Panc1 (cell line): ENCODE results near the gene RTF1. TPM values are rescaled to one million over a fixed set of nuclear protein-coding genes. Genes with fewer than 3 reads are reported as not detected.

Experiments
- ATAC-seq: fragments of 200-7000 bp; cut with Tn5 transposase; 2 replicates; pipeline ENCODE4 v1.9.1; 2020; ENCODE audit warnings: mild to moderate bottlenecking, moderate library complexity
- BruUV-seq: library from RNA; stranded (reverse); fragments of 400-500 nt; replicated peaks from 2 replicates; lab custom pipeline; 2021; lab: Mats Ljungman, UMichigan
- CTCF ChIA-PET: fragments of 300-600 bp; sonication (Branson Sonifier 250); formaldehyde crosslinking; loops from one replicate; lab custom pipeline; 2022; ENCODE audit warnings: antibody characterized with exemption; lab: Charles Lee
- POLR2A ChIA-PET: fragments of 300-600 bp; sonication (Branson Sonifier 250); formaldehyde crosslinking; loops from one replicate; lab custom pipeline; 2022; ENCODE audit warnings: antibody characterized with exemption; lab: Charles Lee
- DNase-seq: peaks from one replicate; pipeline ENCODE4 v3.0.0-alpha.2; 2010; ENCODE audit warnings: low read depth, low spot score
- H3K27ac ChIP-seq: 2 replicates; pipeline ENCODE4 v1.5.1; 2011; ENCODE audit warnings: mild to moderate bottlenecking, low read length, inconsistent platforms
- H3K27me3 ChIP-seq: fragments of 200-500 bp; sonication (Bioruptor generic); 2 replicates; pipeline ENCODE4 v1.6.0; 2014; ENCODE audit warnings: low read length, inconsistent platforms; ENCODE audit not compliant: control insufficient read depth, insufficient read depth
- H3K36me3 ChIP-seq: fragments of 200-500 bp; sonication (Bioruptor generic); 2 replicates; pipeline ENCODE4 v1.5.1; 2014; ENCODE audit warnings: inconsistent platforms, mild to moderate bottlenecking, low read length, moderate library complexity; ENCODE audit not compliant: control insufficient read depth, insufficient read depth
- H3K4me1 ChIP-seq: 2 replicates; pipeline ENCODE4 v1.5.1; 2011; ENCODE audit warnings: inconsistent platforms, mild to moderate bottlenecking, low read length, moderate library complexity; ENCODE audit not compliant: control insufficient read depth, insufficient read depth
- H3K4me3 ChIP-seq, 2 experiments: 2 replicates each; pipeline ENCODE4 v1.5.1; 2011 to 2012; ENCODE audit warnings: low read depth in 2 of 2, low read length in 2 of 2, mild to moderate bottlenecking in 2 of 2, inconsistent platforms in 1 of 2, moderate library complexity in 1 of 2
- H3K9me3 ChIP-seq: fragments of 200-500 bp; sonication (Bioruptor generic); 2 replicates; pipeline ENCODE4 v1.5.1; 2014; ENCODE audit warnings: low read depth, mild to moderate bottlenecking, inconsistent platforms, low read length, moderate library complexity; ENCODE audit not compliant: control insufficient read depth, insufficient read depth
- POLR2AphosphoS5 ChIP-seq: IDR thresholded peaks from 2 replicates; pipeline ENCODE4 v1.6.1; 2012; ENCODE audit warnings: mild to moderate bottlenecking, low read depth, low read length, moderate library complexity
- SIN3A ChIP-seq: IDR thresholded peaks from 2 replicates; pipeline ENCODE4 v1.6.1; 2012; ENCODE audit warnings: low read depth, mild to moderate bottlenecking, low read length, moderate library complexity, borderline replicate concordance; ENCODE audit not compliant: insufficient read depth
- TCF7L2 ChIP-seq: IDR thresholded peaks from 2 replicates; pipeline ENCODE4 v1.6.1; 2011; ENCODE audit warnings: mild to moderate bottlenecking, low read depth, low read length, inconsistent platforms
- in situ Hi-C: cut with HindIII; loops from 2 replicates; pipeline ENCODE4 v1.10.0; 2016; ENCODE audit warnings: low sequenced_read_pairs, low pct_unique_long_range_greater_than_20kb
- intact Hi-C: fragments of 100-400 bp; cut with micrococcal nuclease; formaldehyde crosslinking; loops from one replicate; pipeline ENCODE4 v1.10.0; 2022; ENCODE audit not compliant: unreplicated experiment
- total RNA-seq: library from RNA; stranded (reverse); gene quantifications from one replicate; pipeline ENCODE4 v1.2.1, GENCODE V29; 2021; ENCODE audit not compliant: unreplicated experiment
- TF ChIP-seq, protein P1 (sequence below), 2 experiments: IDR thresholded peaks; 2 replicates each; pipeline ENCODE4 v1.6.1; 2011 to 2012; ENCODE audit warnings: low read depth in 2 of 2, control low read depth in 1 of 2, low read length in 1 of 2, mild to moderate bottlenecking in 1 of 2, moderate library complexity in 1 of 2; ENCODE audit not compliant: insufficient read depth in 1 of 2
- TF ChIP-seq, protein P2 (sequence below): fragments of 450-650 bp; IDR thresholded peaks from 2 replicates; pipeline ENCODE4 v1.5.1; 2017; ENCODE audit warnings: mild to moderate bottlenecking

RTF1 gene
- total RNA-seq, 1 experiment from 2014 or later = 43.5 TPM

DNA sequence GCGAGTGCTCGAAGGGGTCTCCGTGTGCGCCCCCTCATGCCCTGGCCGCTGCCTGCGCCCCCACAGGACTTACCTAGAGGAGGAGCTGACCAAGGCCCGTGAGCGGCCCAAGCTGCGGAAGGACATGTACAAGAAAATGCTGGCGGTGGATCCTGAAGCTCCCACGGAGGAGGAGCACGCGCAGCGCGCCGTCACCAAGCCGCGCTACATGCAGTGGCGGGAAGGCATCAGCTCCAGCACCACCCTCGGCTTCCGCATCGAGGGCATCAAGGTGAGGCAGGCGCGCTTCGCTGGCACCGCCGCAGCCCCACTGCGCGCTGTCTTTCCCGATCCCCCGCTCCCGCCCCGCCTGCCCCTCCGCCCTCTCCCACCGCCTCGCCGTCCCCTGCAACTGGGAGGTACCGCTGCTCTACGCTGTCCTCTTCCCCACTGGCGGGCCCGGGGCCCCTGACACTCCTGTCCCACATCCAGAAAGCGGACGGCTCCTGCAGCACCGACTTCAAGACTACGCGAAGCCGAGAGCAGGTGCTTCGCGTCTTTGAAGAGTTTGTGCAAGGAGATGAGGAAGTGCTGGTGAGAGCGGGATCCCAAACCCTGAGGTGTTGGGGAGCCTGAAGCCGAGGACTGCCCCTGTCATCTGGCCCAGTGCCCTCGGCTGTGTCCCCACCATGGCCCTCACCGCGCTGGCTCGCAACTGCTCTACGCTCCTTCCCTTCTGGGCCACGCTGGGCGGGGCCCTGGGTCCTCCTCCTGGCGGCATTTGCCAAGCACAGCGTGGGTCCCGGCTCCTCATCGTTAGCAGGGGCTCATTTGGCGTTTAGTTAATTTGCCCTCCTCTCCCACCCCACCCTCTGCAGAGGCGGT, 85.3 kb downstream of the RTF1 start:
- Histone ChIP-seq H3K27me3 (no peaks in the 10 kb centered on the region), H3K4me1 (no peaks in the 10 kb centered on the region), H3K4me3 (no peak overlapping the region), H3K9me3 (no peaks in the 10 kb centered on the region), H3K36me3 (no peaks in the 10 kb centered on the region), H3K27ac (no peak overlapping the region)
- no TSS peak for BruUV-seq
- no peak for ATAC-seq
- TF ChIP-seq SIN3A (no peak), POLR2AphosphoS5 (no peak), TCF7L2 (no peak)
- TF ChIP-seq, protein P1, sequence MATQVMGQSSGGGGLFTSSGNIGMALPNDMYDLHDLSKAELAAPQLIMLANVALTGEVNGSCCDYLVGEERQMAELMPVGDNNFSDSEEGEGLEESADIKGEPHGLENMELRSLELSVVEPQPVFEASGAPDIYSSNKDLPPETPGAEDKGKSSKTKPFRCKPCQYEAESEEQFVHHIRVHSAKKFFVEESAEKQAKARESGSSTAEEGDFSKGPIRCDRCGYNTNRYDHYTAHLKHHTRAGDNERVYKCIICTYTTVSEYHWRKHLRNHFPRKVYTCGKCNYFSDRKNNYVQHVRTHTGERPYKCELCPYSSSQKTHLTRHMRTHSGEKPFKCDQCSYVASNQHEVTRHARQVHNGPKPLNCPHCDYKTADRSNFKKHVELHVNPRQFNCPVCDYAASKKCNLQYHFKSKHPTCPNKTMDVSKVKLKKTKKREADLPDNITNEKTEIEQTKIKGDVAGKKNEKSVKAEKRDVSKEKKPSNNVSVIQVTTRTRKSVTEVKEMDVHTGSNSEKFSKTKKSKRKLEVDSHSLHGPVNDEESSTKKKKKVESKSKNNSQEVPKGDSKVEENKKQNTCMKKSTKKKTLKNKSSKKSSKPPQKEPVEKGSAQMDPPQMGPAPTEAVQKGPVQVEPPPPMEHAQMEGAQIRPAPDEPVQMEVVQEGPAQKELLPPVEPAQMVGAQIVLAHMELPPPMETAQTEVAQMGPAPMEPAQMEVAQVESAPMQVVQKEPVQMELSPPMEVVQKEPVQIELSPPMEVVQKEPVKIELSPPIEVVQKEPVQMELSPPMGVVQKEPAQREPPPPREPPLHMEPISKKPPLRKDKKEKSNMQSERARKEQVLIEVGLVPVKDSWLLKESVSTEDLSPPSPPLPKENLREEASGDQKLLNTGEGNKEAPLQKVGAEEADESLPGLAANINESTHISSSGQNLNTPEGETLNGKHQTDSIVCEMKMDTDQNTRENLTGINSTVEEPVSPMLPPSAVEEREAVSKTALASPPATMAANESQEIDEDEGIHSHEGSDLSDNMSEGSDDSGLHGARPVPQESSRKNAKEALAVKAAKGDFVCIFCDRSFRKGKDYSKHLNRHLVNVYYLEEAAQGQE (IDR thresholded peaks at IDR 0.05; ENCODE audit: insufficient read depth in 1 of 2, low read depth in 2 of 2, low read length in 1 of 2) = no peak
- TF ChIP-seq, protein P2, sequence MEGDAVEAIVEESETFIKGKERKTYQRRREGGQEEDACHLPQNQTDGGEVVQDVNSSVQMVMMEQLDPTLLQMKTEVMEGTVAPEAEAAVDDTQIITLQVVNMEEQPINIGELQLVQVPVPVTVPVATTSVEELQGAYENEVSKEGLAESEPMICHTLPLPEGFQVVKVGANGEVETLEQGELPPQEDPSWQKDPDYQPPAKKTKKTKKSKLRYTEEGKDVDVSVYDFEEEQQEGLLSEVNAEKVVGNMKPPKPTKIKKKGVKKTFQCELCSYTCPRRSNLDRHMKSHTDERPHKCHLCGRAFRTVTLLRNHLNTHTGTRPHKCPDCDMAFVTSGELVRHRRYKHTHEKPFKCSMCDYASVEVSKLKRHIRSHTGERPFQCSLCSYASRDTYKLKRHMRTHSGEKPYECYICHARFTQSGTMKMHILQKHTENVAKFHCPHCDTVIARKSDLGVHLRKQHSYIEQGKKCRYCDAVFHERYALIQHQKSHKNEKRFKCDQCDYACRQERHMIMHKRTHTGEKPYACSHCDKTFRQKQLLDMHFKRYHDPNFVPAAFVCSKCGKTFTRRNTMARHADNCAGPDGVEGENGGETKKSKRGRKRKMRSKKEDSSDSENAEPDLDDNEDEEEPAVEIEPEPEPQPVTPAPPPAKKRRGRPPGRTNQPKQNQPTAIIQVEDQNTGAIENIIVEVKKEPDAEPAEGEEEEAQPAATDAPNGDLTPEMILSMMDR = no peak
- ChIA-PET CTCF (no interaction called here), POLR2A (interaction anchor here (0.6 kb wide), 1 partner anchor 12 kb away, joined by 5 read pairs; no protein-coding TSS in a partner anchor)
- intact Hi-C loops (no loop called here), in situ Hi-C loops (no loop called here)
- no peak for DNase-seq

DNA sequence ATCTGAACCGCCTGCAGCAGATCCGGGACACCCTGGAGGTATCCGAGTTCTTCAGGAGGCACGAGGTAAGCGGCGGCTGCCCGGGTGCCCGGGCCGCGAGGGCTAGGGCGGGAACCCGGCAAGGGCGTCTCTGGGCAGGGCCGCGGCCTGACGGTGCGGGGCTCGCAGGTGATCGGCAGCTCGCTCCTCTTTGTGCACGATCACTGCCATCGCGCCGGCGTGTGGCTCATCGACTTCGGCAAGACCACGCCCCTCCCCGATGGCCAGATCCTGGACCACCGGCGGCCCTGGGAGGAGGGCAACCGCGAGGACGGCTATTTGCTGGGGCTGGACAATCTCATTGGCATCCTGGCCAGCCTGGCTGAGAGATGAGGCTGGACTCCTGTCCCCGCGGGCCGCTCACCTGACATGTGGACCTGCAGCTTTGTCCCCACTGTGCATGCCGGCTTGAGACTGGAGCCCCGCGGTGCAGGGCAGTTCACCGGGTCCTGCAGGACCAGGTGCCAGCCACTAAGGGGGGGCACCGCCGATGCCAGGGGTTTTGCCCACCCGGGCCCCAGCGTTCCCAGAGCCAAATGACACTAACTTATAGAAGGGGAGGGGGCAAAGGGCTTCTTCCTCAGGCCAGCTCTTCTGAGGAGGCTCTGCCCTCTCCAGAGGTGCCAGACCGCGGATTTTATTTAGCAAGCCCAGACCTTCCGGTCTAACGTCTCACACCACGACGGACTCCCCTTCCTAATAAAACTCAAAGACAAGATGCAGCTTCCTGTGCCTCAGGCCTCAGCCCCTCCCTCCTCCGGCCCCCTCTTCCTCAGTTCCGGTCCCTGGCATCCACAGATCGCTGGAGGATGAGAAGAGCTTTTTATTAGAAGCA, 86.1 kb downstream of the RTF1 start:
- CTCF ChIA-PET = no interaction called here
- ATAC-seq = no peak
- Histone ChIP-seq H3K27ac (no peak overlapping the region), H3K27me3 (no peaks in the 10 kb centered on the region), H3K36me3 (no peaks in the 10 kb centered on the region), H3K9me3 (no peaks in the 10 kb centered on the region), H3K4me3 (no peak overlapping the region), H3K4me1 (peaks cover 6% of the 10 kb centered on the region)
- POLR2A ChIA-PET = interaction anchor here (0.6 kb wide), 1 partner anchor 13 kb away, joined by 5 read pairs; no protein-coding TSS in a partner anchor
- intact Hi-C loops (no loop called here), in situ Hi-C loops (no loop called here)
- no peak for DNase-seq
- BruUV-seq = no TSS peak
- TF ChIP-seq, protein P2 = no peak
- TF ChIP-seq, protein P1 (IDR thresholded peaks at IDR 0.05; ENCODE audit: insufficient read depth in 1 of 2, low read depth in 2 of 2, low read length in 1 of 2) = no peak
- TF ChIP-seq SIN3A (no peak), TCF7L2 (no peak), POLR2AphosphoS5 (no peak)
